Type B pancreatic cell (in vitro differentiated cells): ENCODE measurements around the gene BIN1. TPM values are rescaled to one million over a fixed set of nuclear protein-coding genes. Genes with fewer than 3 reads are reported as not detected.
A peak's percentile ranks its signal among the peaks of the same experiment; 100 is the strongest.

ENCODE experiments used
- DNase-seq: peaks from one replicate; pipeline ENCODE4 v3.0.0; 2021; ENCODE audit warnings: mixed read lengths; ENCODE audit not compliant: unreplicated experiment; ENCODE audit errors: extremely low spot score
- H3K27ac Mint-ChIP-seq: 2 replicates; pipeline ENCODE4 v1.8.0; 2021; ENCODE audit warnings: mild to moderate bottlenecking, mixed read lengths
- H3K27me3 Mint-ChIP-seq: 2 replicates; pipeline ENCODE4 v1.8.0; 2021; ENCODE audit warnings: mixed read lengths
- H3K36me3 Mint-ChIP-seq: 2 replicates; pipeline ENCODE4 v1.8.0; 2021; ENCODE audit warnings: mixed read lengths
- H3K4me1 Mint-ChIP-seq: one replicate; pipeline ENCODE4 v1.8.0; 2021; ENCODE audit warnings: mixed read lengths; ENCODE audit not compliant: unreplicated experiment
- H3K4me3 Mint-ChIP-seq: 2 replicates; pipeline ENCODE4 v1.8.0; 2021; ENCODE audit warnings: mild to moderate bottlenecking, mixed read lengths
- H3K9me3 Mint-ChIP-seq: 2 replicates; pipeline ENCODE4 v1.8.0; 2021; ENCODE audit warnings: mixed read lengths
- total RNA-seq: library from RNA; stranded (reverse); gene quantifications from 2 replicates; pipeline ENCODE4 v1.2.1, GENCODE V29; 2021; ENCODE audit warnings: low replicate concordance
- TF ChIP-seq, protein P1 (sequence below): fragments of 200-600 bp; sonication (generic); conservative IDR thresholded peaks from 2 replicates; pipeline ENCODE4 v1.5.0; 2021; ENCODE audit warnings: antibody characterized with exemption, mild to moderate bottlenecking

Gene BIN1
- total RNA-seq, 1 donor from 2014 or later = 63.4 TPM

DNA sequence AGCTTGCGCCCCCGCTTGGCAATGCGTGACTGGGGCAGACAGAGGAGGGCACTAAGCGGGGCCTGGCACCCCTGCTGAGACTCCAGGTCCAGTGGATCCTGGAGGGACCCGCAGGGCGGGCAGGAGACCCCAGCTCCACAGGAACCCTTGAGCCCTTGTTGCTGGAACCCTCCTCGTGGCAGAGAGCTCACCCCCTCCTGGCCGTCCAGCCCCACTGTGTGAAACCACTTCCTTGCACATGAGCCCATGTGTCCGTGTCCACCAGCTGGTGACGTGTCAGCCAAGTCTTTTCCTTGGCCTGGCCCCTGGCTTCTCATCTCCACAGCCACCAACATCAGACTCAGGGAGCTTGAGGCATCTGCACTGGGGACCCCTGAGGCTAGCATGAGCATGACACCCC is 38.0 kb downstream of the BIN1 start:
- Mint-ChIP-seq H3K4me3 (no peak overlapping the region), H3K4me1 (peaks cover 14% of the 10 kb centered on the region), H3K27ac (peak overlapping the region; percentile 61), H3K9me3 (no peaks in the 10 kb centered on the region), H3K27me3 (no peaks in the 10 kb centered on the region), H3K36me3 (peaks cover 3% of the 10 kb centered on the region)
- TF ChIP-seq, protein P1, sequence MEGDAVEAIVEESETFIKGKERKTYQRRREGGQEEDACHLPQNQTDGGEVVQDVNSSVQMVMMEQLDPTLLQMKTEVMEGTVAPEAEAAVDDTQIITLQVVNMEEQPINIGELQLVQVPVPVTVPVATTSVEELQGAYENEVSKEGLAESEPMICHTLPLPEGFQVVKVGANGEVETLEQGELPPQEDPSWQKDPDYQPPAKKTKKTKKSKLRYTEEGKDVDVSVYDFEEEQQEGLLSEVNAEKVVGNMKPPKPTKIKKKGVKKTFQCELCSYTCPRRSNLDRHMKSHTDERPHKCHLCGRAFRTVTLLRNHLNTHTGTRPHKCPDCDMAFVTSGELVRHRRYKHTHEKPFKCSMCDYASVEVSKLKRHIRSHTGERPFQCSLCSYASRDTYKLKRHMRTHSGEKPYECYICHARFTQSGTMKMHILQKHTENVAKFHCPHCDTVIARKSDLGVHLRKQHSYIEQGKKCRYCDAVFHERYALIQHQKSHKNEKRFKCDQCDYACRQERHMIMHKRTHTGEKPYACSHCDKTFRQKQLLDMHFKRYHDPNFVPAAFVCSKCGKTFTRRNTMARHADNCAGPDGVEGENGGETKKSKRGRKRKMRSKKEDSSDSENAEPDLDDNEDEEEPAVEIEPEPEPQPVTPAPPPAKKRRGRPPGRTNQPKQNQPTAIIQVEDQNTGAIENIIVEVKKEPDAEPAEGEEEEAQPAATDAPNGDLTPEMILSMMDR = no peak
- no peak for DNase-seq

DNA sequence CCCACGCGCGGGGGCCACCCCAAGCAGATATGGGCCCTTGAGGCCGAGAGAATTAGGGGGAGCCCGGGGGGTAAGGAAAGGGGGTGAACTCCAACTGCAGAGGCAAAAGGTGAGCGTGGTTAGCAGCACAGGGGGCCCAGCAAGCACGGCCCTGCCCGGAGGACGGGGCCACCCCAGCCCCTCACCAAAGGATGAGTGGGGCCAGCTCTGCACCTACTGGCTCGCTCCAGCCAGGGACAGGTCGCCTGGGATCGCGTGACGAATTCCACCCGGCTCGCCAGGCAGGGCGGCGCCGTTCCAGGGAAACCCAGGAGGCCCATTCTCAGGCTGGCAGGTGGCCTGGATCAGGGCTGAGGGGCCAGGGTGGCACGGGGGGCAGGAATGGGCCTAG is 38.6 kb downstream of the BIN1 start:
- Mint-ChIP-seq H3K4me1 (peaks cover 14% of the 10 kb centered on the region), H3K9me3 (no peaks in the 10 kb centered on the region), H3K27ac (peak overlapping the region; percentile 64), H3K4me3 (no peak overlapping the region), H3K27me3 (no peaks in the 10 kb centered on the region), H3K36me3 (peaks cover 3% of the 10 kb centered on the region)
- no peak for DNase-seq
- TF ChIP-seq, protein P1 = no peak

DNA sequence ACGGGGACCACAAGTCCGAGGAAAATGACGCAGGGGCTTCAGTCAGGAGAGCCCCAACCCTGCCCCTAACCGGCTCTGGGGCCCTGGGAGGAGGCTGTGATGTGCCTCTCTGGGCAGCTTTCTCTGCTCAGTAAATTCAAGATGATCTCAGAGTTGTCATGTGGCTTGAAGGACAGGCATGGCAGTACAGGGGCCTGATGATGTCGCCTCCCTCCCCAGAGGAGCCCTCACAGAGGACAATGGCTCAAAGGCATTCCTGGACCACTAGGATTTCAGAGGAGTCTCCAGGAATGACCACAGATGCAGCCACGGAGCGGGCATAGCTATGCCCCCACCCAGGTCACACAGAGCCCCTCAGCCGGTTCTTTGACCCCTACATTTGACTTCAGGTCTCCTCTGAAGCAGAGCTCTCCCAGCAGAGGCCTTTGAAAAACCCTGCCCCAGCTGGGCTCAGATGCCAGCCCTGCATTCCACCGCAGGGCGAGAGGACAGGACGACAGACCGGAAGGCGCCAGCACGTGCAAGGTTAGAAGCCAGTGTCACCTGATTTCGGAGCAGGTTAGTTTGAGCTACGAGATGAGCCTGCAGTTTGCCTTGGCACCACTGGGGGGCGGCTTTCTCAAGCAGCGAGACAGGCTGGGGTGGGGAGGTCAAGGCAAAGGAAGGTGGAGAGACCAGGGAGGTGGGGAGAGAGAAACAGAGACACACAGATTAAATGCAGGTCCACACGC is 39.2 kb downstream of the BIN1 start:
- Mint-ChIP-seq H3K9me3 (no peaks in the 10 kb centered on the region), H3K36me3 (peaks cover 3% of the 10 kb centered on the region), H3K27ac (peak overlapping the region; percentile 64), H3K27me3 (no peaks in the 10 kb centered on the region), H3K4me1 (peaks cover 14% of the 10 kb centered on the region), H3K4me3 (no peak overlapping the region)
- TF ChIP-seq, protein P1 = peak; percentile 83
- no peak for DNase-seq

DNA sequence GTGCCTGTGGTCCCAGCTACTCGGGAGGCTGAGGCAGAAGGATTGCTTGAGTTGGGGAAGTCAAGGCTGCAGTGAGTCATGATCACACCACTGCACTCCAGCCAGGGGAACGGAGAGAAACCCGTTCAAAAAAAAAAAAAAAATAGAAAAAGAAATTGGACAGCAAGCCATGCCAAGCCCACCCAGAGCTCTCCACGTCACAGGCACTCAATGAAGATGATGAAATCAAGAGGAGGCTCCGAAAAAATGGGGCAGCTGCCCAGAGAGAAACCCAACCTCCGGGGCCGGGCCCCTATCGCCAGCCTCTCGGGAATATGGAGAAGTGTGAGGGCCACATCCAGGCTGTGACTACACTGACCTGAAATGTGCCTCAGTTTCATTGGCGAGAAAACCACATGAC is 40.0 kb downstream of the BIN1 start:
- TF ChIP-seq, protein P1 = no peak
- no peak overlapping the region for H3K4me3 Mint-ChIP-seq
- H3K4me1 Mint-ChIP-seq = peaks cover 10% of the 10 kb centered on the region
- no peak overlapping the region for H3K27ac Mint-ChIP-seq
- peaks cover 3% of the 10 kb centered on the region for H3K36me3 Mint-ChIP-seq
- no peaks in the 10 kb centered on the region for H3K27me3 Mint-ChIP-seq
- H3K9me3 Mint-ChIP-seq = no peaks in the 10 kb centered on the region
- DNase-seq = no peak

DNA sequence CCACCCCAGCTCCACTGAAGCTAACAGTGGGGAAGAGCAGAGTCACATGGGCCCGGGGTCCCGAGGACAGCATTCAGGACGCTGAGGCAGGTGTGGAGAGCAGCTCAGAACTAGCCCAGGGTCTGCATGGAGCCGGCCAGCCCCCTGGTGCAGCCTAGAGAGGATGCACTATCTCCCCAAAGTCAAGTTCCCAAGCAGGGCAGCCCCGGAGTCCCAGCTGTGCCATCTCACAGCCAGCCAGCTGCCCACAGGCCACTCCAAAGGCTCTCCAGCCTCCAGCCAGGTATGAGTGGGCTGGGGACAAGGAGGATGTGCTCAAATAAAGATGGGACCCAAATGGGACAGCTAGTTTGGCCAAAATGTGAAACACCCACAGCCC is 41.0 kb downstream of the BIN1 start:
- TF ChIP-seq, protein P1 = no peak
- DNase-seq = no peak
- no peak overlapping the region for H3K27ac Mint-ChIP-seq

More for the DNA sequence above, 41.0 kb downstream of the BIN1 start:
- Mint-ChIP-seq H3K36me3 (peaks cover 3% of the 10 kb centered on the region), H3K9me3 (no peaks in the 10 kb centered on the region), H3K27me3 (no peaks in the 10 kb centered on the region), H3K4me3 (no peak overlapping the region), H3K4me1 (peaks cover 14% of the 10 kb centered on the region)
